ENCODE results near the gene CYSRT1.

GRCh38 chr9:137183980-137184595, 40.9 kb upstream of the CYSRT1 start:
- TF ChIP-seq CTCF (conservative IDR thresholded peaks at IDR 0.05; ENCODE audit: low read depth, low read length) = no peak
- TF ChIP-seq EZH2 (IDR thresholded peaks at IDR 0.05; ENCODE audit: low read length, unreplicated experiment) = no peak
- no peak for TF ChIP-seq EZH2phosphoT487 (IDR thresholded peaks at IDR 0.05; ENCODE audit: borderline replicate concordance, low read length)
